Osteocyte (in vitro differentiated cells): ENCODE results near the gene APOBEC4. TPM values are rescaled to one million over a fixed set of nuclear protein-coding genes. Genes with fewer than 3 reads are reported as not detected.
"Not testable (repeated sequence)": the region's sequence is repeated elsewhere in the genome, so short reads cannot be mapped to it uniquely, and the experiment has no call there.

Experiments used
- DNase-seq: peaks from one replicate; pipeline ENCODE4 v3.0.0; 2021; ENCODE audit warnings: mixed read lengths; ENCODE audit not compliant: unreplicated experiment; ENCODE audit errors: extremely low spot score
- H3K27ac Mint-ChIP-seq: one replicate; pipeline ENCODE4 v1.8.0; 2021; ENCODE audit warnings: mild to moderate bottlenecking, mixed read lengths; ENCODE audit not compliant: unreplicated experiment
- H3K27me3 Mint-ChIP-seq: one replicate; pipeline ENCODE4 v1.8.0; 2021; ENCODE audit warnings: mixed read lengths; ENCODE audit not compliant: unreplicated experiment
- H3K36me3 Mint-ChIP-seq: one replicate; pipeline ENCODE4 v1.8.0; 2021; ENCODE audit warnings: mixed read lengths; ENCODE audit not compliant: unreplicated experiment
- H3K4me1 Mint-ChIP-seq: one replicate; pipeline ENCODE4 v1.8.0; 2021; ENCODE audit warnings: mixed read lengths; ENCODE audit not compliant: unreplicated experiment
- H3K4me3 Mint-ChIP-seq: one replicate; pipeline ENCODE4 v1.8.0; 2021; ENCODE audit warnings: mild to moderate bottlenecking, moderate library complexity, mixed read lengths; ENCODE audit not compliant: unreplicated experiment
- H3K9me3 Mint-ChIP-seq: one replicate; pipeline ENCODE4 v1.8.0; 2021; ENCODE audit warnings: mixed read lengths; ENCODE audit not compliant: unreplicated experiment
- total RNA-seq: library from RNA; stranded (reverse); gene quantifications from 2 replicates; pipeline ENCODE4 v1.2.1, GENCODE V29; 2021
- TF ChIP-seq, protein P1 (sequence below): fragments of 200-600 bp; sonication (generic); IDR thresholded peaks from 2 replicates; pipeline ENCODE4 v1.5.0; 2021; ENCODE audit warnings: antibody characterized with exemption, mild to moderate bottlenecking, moderate library complexity

APOBEC4 gene
- total RNA-seq, 1 donor from 2014 or later = not detected

- Mint-ChIP-seq H3K27me3 (no peaks in the 10 kb centered on the region), H3K27ac (no peak overlapping the region), H3K4me1 (peaks cover 6% of the 10 kb centered on the region)
Measured at GRCh38 chr1:183619781-183620180, 33.3 kb downstream of the APOBEC4 start.

GRCh38 chr1:183618202-183618601 is 34.9 kb downstream of the APOBEC4 start:
- H3K4me3 Mint-ChIP-seq, H3K27ac Mint-ChIP-seq, H3K9me3 Mint-ChIP-seq, H3K36me3 Mint-ChIP-seq, H3K27me3 Mint-ChIP-seq, DNase-seq, H3K4me1 Mint-ChIP-seq: not testable (repeated sequence)

More at GRCh38 chr1:183619781-183620180, 33.3 kb downstream of the APOBEC4 start:
- DNase-seq = no peak
- H3K4me3 Mint-ChIP-seq = no peak overlapping the region
- peaks cover 7% of the 10 kb centered on the region for H3K36me3 Mint-ChIP-seq
- no peaks in the 10 kb centered on the region for H3K9me3 Mint-ChIP-seq
- TF ChIP-seq, protein P1, sequence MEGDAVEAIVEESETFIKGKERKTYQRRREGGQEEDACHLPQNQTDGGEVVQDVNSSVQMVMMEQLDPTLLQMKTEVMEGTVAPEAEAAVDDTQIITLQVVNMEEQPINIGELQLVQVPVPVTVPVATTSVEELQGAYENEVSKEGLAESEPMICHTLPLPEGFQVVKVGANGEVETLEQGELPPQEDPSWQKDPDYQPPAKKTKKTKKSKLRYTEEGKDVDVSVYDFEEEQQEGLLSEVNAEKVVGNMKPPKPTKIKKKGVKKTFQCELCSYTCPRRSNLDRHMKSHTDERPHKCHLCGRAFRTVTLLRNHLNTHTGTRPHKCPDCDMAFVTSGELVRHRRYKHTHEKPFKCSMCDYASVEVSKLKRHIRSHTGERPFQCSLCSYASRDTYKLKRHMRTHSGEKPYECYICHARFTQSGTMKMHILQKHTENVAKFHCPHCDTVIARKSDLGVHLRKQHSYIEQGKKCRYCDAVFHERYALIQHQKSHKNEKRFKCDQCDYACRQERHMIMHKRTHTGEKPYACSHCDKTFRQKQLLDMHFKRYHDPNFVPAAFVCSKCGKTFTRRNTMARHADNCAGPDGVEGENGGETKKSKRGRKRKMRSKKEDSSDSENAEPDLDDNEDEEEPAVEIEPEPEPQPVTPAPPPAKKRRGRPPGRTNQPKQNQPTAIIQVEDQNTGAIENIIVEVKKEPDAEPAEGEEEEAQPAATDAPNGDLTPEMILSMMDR = no peak

DNA sequence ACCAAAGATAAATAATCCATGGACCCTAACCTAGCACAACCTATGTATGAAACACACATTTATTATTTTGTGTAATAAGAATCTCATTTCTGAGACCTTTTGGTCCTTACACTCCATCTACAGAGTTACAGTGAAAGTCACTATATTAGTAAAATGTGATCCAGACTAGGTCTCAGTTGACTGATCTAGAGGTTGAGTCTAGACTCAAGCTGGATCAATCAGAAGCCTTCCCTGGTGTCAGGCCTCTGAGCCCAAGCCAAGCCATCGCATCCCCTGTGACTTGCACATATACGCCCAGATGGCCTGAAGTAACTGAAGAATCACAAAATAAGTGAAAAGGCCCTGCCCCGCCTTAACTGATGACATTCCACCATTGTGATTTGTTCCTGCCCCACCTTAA is 40.1 kb downstream of the APOBEC4 start:
- H3K27me3 Mint-ChIP-seq, H3K36me3 Mint-ChIP-seq, DNase-seq, H3K27ac Mint-ChIP-seq, H3K4me3 Mint-ChIP-seq, H3K9me3 Mint-ChIP-seq: not testable (repeated sequence)
- H3K4me1 Mint-ChIP-seq = peaks cover 28% of the 10 kb centered on the region

DNA sequence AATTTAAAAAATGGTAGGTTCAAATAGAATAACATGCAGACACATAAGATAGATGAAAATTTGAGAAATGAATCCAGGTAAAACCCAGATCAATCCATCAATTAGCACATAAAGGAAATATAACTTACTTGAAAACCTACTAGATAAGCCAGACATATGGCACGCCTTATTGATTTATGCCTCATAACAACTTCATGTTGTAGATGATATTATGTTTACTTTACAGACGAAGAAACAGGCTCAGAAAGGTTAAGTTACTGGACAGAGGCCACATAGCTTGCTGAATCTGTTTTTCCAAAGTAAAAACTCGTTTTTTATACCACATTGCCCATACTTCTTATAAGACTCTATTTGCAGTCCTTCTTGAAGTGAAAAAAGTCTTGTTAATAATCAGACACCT is 40.7 kb downstream of the APOBEC4 start:
- Mint-ChIP-seq H3K27me3 (no peaks in the 10 kb centered on the region), H3K4me1 (peaks cover 28% of the 10 kb centered on the region), H3K9me3 (no peaks in the 10 kb centered on the region), H3K27ac (no peak overlapping the region), H3K36me3 (no peaks in the 10 kb centered on the region), H3K4me3 (no peak overlapping the region)
- DNase-seq = no peak
- TF ChIP-seq, protein P1 = no peak

- DNase-seq = no peak
- Mint-ChIP-seq H3K27me3 (no peaks in the 10 kb centered on the region), H3K4me1 (peaks cover 31% of the 10 kb centered on the region), H3K36me3 (no peaks in the 10 kb centered on the region), H3K9me3 (no peaks in the 10 kb centered on the region), H3K27ac (no peak overlapping the region), H3K4me3 (no peak overlapping the region)
- TF ChIP-seq, protein P1 = no peak
Measured at GRCh38 chr1:183611021-183611420, 42.1 kb downstream of the APOBEC4 start.

DNA sequence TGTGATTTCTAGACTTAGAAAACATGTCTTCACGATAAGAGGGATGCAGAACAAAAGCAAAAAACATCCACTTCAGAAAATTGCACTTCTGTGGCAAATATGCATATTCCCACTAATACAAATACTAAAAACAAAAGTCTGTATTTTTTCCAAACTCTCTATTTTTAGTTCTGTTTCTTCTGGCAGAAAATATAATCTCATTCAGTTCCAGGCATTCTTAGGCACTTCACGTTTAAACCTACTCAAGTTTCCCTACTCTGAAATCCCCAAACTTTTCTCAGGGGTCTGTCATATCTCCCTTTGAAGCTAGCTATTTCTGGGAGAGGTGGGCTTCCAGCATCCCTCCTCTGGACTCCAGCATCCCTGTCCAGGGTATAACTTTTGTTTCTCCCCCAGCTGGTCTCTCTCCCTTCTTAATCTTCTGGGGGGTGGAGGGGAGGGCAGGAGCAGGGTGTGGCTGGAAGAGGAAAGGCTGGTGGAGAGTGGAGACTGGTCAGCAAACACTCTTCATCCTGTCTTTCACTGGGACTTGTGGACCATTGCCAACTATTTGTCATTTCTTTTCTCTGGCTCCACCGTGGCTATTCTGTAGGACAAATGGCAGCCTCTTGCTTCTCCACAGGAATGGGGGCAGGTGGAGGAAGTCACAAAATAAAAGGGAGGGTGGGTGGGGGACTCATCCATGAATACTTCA is 43.2 kb downstream of the APOBEC4 start:
- no peaks in the 10 kb centered on the region for H3K27me3 Mint-ChIP-seq
- no peaks in the 10 kb centered on the region for H3K9me3 Mint-ChIP-seq
- no peak for DNase-seq
- peaks cover 39% of the 10 kb centered on the region for H3K4me1 Mint-ChIP-seq
- TF ChIP-seq, protein P1 = no peak
- H3K27ac Mint-ChIP-seq = peak overlapping the region; percentile 95
- no peaks in the 10 kb centered on the region for H3K36me3 Mint-ChIP-seq
- no peak overlapping the region for H3K4me3 Mint-ChIP-seq
